ENCODE results near the gene DMXL2.

- no peak for TF ChIP-seq CTCF (conservative IDR thresholded peaks at IDR 0.05; ENCODE audit: low read depth in 2 of 2)
- no peak for TF ChIP-seq POLR2AphosphoS5 (IDR thresholded peaks at IDR 0.05; ENCODE audit: low read depth)
- no peak for TF ChIP-seq EZH2 (IDR thresholded peaks at IDR 0.05; ENCODE audit: low read depth, unreplicated experiment)
- no peak for TF ChIP-seq CREB1 (CRISPR knock-in tag; IDR thresholded peaks at IDR 0.05; ENCODE audit: low read depth)
- TF ChIP-seq EZH2phosphoT487 (IDR thresholded peaks at IDR 0.05; ENCODE audit: unreplicated experiment): no peak
- TF ChIP-seq JUNB (IDR thresholded peaks at IDR 0.05; ENCODE audit: unreplicated experiment): no peak
- no peak for TF ChIP-seq REST (IDR thresholded peaks at IDR 0.05; ENCODE audit: unreplicated experiment)
- no peak for TF ChIP-seq ZNF331 (CRISPR knock-in tag; IDR thresholded peaks at IDR 0.05; ENCODE audit: low read depth)
- no peak for TF ChIP-seq ZNF114 (CRISPR knock-in tag; IDR thresholded peaks at IDR 0.05)
- no peak for TF ChIP-seq ETS1 (IDR thresholded peaks at IDR 0.05)
- no peak for TF ChIP-seq NANOG (IDR thresholded peaks at IDR 0.05; ENCODE audit: borderline replicate concordance)
Observed at GRCh38 chr15:51505251-51505650, 117.3 kb downstream of the DMXL2 start.
